ENCODE results near the gene TCAIM.

The TCAIM gene

GRCh38 chr3:44398853-44399252 lies 60.3 kb downstream of the TCAIM start:
- no peak for TF ChIP-seq CTCF (IDR thresholded peaks at IDR 0.05; ENCODE audit: low read depth, low read length)
- no peak for DNase-seq (ENCODE audit: extremely low read depth, low read depth)

- TF ChIP-seq CTCF (IDR thresholded peaks at IDR 0.05; ENCODE audit: low read depth, low read length) = no peak
Measured at GRCh38 chr3:44400771-44401170, 62.2 kb downstream of the TCAIM start.

GRCh38 chr3:44402548-44402947 lies 64.0 kb downstream of the TCAIM start:
- no peak for DNase-seq (ENCODE audit: extremely low read depth, low read depth)

More at GRCh38 chr3:44400771-44401170, 62.2 kb downstream of the TCAIM start:
- no peak for DNase-seq (ENCODE audit: extremely low read depth, low read depth)

GRCh38 chr3:44409640-44410410 lies 71.3 kb downstream of the TCAIM start:
- DNase-seq (ENCODE audit: extremely low read depth, low read depth) = no peak
- no peak for TF ChIP-seq CTCF (IDR thresholded peaks at IDR 0.05; ENCODE audit: low read depth, low read length)

More at GRCh38 chr3:44402548-44402947, 64.0 kb downstream of the TCAIM start:
- TF ChIP-seq CTCF (IDR thresholded peaks at IDR 0.05; ENCODE audit: low read depth, low read length) = no peak

GRCh38 chr3:44411031-44411645 lies 72.6 kb downstream of the TCAIM start:
- DNase-seq (ENCODE audit: extremely low read depth, low read depth) = no peak
- no peak for TF ChIP-seq CTCF (IDR thresholded peaks at IDR 0.05; ENCODE audit: low read depth, low read length)

GRCh38 chr3:44412365-44412764 lies 73.8 kb downstream of the TCAIM start:
- no peak for DNase-seq (ENCODE audit: extremely low read depth, low read depth)
- no peak for TF ChIP-seq CTCF (IDR thresholded peaks at IDR 0.05; ENCODE audit: low read depth, low read length)

GRCh38 chr3:44414517-44415090 lies 76.0 kb downstream of the TCAIM start:
- no peak for TF ChIP-seq CTCF (IDR thresholded peaks at IDR 0.05; ENCODE audit: low read depth, low read length)
- no peak for DNase-seq (ENCODE audit: extremely low read depth, low read depth)
